NB4 (cell line): ENCODE measurements around the gene SLC39A8.

Experiments used
- CTCF ChIP-seq: IDR thresholded peaks from one replicate; pipeline ENCODE4 v1.5.1; 2012; ENCODE audit warnings: low read depth, low read length
- MAX ChIP-seq: IDR thresholded peaks from 2 replicates; pipeline ENCODE4 v1.6.1; 2011; ENCODE audit warnings: low read depth, low read length
- MYC ChIP-seq: IDR thresholded peaks from 2 replicates; pipeline ENCODE4 v1.6.1; 2011; ENCODE audit warnings: low read depth, low read length
- POLR2A ChIP-seq: IDR thresholded peaks from 2 replicates; pipeline ENCODE4 v1.6.1; 2011; ENCODE audit warnings: mild to moderate bottlenecking; ENCODE audit not compliant: insufficient read length; ENCODE audit errors: extremely low read depth

- TF ChIP-seq POLR2A (no peak), CTCF (no peak), MYC (no peak), MAX (no peak)
These were observed 93.1 kb downstream of the SLC39A8 start for GRCh38 chr4:102252171-102252570.
